GM10266 (cell line): ENCODE measurements around the gene MRPL14.
"Not testable (repeated sequence)": the region's sequence is repeated elsewhere in the genome, so short reads cannot be mapped to it uniquely, and the experiment has no call there.

ENCODE experiments used
- DNase-seq: peaks from one replicate; pipeline ENCODE4 v3.0.0; 2012; ENCODE audit errors: extremely low spot score
- TF ChIP-seq, protein P1 (sequence below): IDR thresholded peaks from 2 replicates; pipeline ENCODE4 v1.5.1; 2012; ENCODE audit warnings: mild to moderate bottlenecking, low read depth; ENCODE audit not compliant: control insufficient read depth, insufficient read depth; ENCODE audit errors: missing control alignments

MRPL14 gene

DNA sequence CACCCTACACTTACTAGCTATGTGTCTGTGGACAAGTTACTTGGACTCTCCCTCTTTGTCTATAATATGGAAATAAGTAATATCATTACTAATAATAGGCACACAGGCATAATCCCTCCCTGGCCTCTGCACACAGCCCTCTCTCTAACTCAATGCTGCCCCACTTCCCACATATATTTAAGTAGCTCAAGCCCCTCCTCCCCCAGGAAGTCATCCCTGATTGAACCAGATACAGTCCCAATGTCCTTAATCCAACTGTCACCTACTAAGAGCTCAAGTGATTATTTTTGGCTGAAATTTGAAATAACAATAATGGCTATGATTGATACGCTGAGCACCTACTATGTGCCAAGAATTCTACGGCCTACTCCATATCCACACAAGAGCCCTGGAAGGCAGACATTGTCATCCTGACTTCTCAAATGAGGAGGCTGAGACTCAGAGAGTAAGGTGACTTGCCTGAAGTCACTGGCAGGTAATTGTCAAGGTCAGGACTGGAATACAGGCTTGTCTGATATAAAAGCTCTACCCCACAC is 29.4 kb downstream of the MRPL14 start:
- DNase-seq, result no peak
- TF ChIP-seq, protein P1, sequence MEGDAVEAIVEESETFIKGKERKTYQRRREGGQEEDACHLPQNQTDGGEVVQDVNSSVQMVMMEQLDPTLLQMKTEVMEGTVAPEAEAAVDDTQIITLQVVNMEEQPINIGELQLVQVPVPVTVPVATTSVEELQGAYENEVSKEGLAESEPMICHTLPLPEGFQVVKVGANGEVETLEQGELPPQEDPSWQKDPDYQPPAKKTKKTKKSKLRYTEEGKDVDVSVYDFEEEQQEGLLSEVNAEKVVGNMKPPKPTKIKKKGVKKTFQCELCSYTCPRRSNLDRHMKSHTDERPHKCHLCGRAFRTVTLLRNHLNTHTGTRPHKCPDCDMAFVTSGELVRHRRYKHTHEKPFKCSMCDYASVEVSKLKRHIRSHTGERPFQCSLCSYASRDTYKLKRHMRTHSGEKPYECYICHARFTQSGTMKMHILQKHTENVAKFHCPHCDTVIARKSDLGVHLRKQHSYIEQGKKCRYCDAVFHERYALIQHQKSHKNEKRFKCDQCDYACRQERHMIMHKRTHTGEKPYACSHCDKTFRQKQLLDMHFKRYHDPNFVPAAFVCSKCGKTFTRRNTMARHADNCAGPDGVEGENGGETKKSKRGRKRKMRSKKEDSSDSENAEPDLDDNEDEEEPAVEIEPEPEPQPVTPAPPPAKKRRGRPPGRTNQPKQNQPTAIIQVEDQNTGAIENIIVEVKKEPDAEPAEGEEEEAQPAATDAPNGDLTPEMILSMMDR, result no peak

DNA sequence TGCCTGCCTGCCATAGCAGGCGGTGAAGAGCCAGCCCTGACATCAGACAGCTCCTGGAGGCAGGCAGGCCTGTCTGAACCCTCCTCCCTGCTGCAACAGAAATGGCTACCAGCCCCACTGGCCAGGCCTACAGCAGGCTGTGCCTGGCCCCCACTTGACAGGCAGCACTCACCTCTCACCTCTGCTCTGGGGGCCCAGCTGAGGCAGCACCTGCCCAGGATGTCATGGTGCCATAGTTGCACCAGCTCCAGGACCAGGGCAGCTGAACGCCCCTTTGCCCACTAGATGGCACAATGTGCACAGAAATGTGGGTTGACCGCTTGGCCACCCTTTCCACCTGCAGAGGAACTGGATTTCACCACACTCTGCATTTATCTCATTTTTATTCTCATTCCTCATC is 30.6 kb downstream of the MRPL14 start:
- peak; percentile 81 for DNase-seq
- TF ChIP-seq, protein P1, result peak; percentile 91

DNA sequence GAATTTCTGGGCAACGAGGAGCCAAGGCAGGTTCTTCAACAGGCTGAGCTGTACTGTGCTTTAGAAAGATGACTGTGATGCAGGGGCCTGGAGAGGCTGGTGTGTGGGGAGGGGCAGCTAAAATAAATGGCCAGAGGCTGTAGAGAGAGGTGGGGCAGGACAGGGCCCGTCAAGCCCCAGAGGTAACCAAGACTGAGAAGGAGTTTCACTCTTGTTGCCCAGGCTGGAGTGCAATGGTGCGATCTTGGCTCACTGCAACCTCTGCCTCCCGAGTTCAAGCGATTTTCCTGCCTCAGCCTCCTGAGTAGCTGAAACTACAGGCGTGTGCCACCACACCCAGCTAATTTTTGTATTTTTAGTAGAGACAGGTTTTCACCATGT is 32.0 kb downstream of the MRPL14 start:
- not testable (repeated sequence) for DNase-seq

DNA sequence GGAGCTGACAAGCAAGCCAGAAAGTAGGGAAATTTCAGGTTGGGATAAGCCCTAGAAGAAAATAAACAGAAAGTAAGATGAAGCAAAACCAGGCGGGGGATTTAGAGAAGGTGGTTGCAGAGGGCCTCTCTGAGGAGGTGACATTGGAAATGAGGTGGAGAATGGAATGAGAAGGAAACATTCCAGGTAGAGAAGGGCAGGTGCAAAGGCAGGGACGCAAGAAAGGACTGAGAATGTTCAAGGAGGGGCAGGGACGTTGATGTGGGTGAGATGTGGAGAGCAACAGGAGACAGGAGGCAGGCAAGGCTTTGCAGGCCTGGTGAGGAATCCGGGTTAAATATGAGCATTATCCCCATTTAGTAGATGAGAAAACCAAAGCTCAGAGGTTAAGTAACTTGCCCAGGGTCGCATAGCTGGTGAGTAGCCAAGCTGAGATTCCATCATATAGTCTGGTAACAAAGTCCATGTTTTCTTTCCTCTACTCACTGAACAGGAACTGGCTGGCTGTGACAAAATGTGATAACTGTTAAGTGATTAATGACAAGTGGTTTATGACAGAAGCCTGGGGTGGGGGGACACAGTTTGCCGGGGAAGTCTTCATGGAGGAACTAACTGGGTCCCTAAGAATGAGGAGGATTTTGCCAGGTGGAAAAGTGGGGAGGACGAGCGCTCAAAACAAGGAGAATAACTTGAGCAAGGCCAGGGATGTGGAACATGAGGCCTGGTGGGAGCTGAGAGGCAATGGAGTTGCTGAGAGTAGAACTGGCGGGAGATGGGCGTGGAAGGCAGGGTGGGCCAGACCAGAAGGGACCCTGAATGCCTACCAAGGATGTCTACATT is 32.6 kb downstream of the MRPL14 start:
- DNase-seq, result no peak
- TF ChIP-seq, protein P1, result no peak

DNA sequence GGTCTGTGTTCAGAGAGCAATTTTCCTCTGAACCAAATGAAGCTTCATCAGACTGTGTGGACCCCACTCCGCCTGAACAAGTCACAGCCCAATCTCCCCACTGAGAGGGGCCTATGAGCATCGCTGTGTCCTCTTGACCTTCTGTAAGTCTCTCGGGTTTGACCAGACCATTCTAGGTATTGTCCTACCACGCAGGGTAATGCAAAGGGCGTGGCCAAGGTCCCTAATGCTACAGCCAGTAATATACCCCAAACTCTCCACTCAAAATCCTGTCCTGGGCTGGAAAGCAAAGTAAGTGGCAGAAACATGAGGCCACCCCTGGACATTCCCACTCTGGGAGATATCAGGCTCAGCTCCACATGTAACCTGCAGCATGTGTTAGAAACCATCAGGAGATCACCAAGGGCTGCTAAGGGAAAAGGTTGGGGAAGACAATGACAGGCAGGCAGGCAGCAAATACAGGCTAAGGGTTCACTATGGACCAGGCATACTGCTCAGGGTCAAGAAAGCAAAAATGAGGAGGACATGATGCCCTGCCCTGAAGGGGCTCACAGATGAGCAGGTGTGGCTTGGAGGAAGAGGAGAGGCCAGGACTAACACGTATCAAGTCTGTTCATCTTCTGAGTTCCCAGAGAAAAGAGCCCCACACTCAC is 33.4 kb downstream of the MRPL14 start:
- no peak for DNase-seq
- TF ChIP-seq, protein P1, result no peak

DNA sequence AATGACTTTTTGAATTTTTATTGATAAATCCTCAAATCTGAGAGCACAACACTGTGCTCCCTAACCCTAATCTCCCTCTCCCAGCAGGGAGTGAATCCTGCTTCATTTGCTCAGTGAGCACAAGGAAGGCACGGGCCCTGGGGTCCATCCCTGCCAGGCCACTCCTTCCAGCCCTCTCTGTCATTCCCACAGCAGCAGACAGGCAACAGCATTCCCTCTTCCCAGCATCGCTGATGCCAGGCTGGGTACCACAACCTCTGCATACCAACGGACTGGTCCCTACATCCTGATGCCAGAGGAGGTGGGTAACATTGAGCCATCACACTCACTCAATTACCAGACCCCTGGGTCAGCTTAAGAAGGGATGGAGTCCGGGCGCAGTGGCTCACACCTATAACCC is 34.2 kb downstream of the MRPL14 start:
- DNase-seq, result no peak
- TF ChIP-seq, protein P1, result no peak

DNA sequence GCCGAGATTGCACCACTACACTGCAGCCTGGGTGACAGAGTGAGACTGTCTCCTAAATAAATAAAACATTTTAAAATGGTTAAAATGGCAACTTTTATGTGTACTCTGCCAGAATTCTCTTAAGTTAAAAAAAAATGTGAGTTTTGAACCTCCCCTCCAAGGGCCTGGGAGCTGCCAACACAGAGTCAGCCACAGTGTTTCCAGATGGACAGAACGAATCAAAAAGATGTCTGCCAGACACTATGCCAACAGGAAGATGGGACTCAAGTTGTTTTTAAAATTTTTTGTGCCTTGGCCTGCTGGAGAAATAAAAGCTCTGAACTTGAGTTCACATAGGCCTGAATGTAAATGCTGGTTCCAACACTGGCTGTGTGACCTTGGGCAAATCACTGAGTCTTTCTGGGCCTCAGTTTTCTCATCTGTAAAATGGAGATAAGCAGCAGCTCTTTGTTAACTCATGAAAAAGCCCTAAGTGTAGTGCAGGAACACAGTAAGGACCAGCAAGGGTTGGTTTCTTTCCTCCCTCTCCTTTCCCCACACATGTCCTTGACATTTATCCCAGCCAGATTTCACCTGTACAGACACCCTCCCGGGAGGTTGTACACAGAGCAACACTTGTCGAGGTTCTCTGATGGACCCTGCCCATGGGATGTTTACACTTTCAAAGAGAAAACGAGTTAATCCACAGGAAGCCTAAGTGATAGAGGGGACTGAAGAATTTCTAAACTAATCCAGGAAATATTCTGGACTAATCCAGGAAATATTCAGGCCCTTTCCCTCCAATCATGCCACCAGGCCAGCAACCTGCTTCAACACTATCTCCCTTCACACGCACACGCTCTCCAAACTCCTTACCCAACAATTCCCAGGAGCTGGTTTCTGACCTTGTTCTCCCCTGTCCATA is 35.0 kb downstream of the MRPL14 start:
- DNase-seq, result no peak
- TF ChIP-seq, protein P1, result no peak

DNA sequence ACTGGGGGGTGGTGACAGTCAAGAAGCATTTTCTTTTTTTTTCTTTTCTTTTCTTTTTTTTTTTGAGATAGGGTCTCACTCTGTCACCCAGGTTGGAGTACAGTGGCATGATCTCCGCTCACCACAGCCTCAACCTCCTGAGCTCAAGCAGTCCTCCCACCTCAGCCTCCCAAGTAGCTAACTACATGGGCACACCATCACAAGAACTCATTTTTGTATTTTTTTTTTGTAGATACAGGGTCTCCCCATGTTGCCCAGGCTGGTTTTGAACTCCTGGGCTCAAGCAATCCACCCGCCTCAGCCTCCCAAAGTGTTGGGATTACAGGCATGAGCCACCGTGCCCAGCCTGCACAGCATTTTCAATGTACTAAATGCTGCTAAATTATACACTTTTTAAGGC is 35.9 kb downstream of the MRPL14 start:
- DNase-seq, result not testable (repeated sequence)
